ENCODE measurements around the gene HOXA5. TPM values are rescaled to one million over a fixed set of nuclear protein-coding genes. Genes with fewer than 3 reads are reported as not detected.

The HOXA5 gene
- total RNA-seq, 2 donors from 2014 or later: 13.0 to 16.2 TPM

DNA sequence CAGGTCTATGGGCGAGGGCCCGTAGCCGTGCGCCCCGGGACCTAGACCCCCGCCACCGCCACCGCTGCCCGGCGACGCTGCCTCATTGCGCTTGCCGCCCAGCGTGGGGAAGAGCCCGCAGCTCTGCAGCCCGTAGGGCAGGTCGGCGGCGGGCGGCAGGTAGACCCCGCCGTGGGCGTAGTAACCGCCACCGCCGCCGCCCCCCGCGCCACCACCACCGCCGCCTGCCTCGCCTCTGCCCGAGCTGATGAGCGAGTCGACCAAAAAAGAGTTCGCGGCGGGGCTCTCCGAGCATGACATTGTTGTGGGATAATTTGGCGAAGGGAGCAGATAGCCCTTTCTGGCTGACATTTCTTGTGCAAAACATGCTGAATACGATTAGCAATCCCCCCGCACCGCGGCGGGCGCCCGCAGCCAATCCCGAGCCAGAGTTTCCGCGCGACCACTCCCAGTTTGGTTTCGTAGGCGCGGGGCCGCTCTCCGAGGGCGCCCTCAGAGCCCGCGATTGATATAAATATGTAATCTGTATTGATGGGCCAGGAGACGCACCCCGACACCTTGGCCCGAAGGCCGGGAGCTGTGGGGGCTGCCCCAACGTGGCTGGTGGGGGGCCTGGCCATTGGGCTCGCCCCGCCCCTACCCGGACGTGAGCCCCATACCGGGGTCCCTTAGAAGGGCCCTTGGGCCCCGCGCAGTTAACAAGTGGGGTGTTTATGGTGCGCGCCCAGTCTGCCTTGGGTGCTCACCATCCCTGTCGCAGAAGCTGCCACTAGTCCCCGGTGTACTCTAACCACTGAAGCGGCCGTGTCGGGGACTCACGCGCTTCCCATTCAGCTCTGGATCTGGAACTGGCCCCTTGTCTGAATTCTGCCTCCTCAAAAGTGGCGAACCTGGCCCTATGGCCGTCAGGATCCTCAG lies 30.7 kb upstream of the HOXA5 start, which contains the start of gene HOXA10:
HOXA10 (minus strand) TSS at position 365 of the 918 bp plus-strand sequence; CDS start at position 351, 14 bp downstream.
- intact Hi-C loops (cut with DNase I, micrococcal nuclease): loop anchor here in 1 of 2 donors (10.0 kb wide), 1 partner anchor 1319 kb away; no protein-coding TSS in a partner anchor
- ATAC-seq (peak; percentile 22), DNase-seq (peak; percentile 74 to 80)

GRCh38 chr7:27173511-27173955 lies 30.1 kb upstream of the HOXA5 start:
- intact Hi-C loops (cut with DNase I, micrococcal nuclease): loop anchor here in 1 of 2 donors (10.0 kb wide), 1 partner anchor 1319 kb away; no protein-coding TSS in a partner anchor
- DNase-seq (peak; percentile 37 to 59), ATAC-seq (peak; percentile 11)

- DNase-seq (peak; percentile 85 to 88), ATAC-seq (peak; percentile 22)
- intact Hi-C loops (cut with DNase I, micrococcal nuclease): loop anchor here in 1 of 2 donors (10.0 kb wide), 1 partner anchor 1318 kb away; no protein-coding TSS in a partner anchor
These were observed 29.5 kb upstream of the HOXA5 start for GRCh38 chr7:27172823-27173510.

GRCh38 chr7:27172315-27172774 lies 28.9 kb upstream of the HOXA5 start:
- peak; percentile 33 to 37 for DNase-seq
- intact Hi-C loops (cut with DNase I, micrococcal nuclease): loop anchor here in 1 of 2 donors (10.0 kb wide), 1 partner anchor 1318 kb away; no protein-coding TSS in a partner anchor
- no peak for ATAC-seq

GRCh38 chr7:27171637-27172314 lies 28.3 kb upstream of the HOXA5 start:
- DNase-seq (peak; percentile 30 to 53), ATAC-seq (no peak)
- intact Hi-C loops (cut with DNase I, micrococcal nuclease): loop anchor here in 1 of 2 donors (10.0 kb wide), 1 partner anchor 1317 kb away; no protein-coding TSS in a partner anchor

GRCh38 chr7:27171325-27171636 lies 27.8 kb upstream of the HOXA5 start:
- intact Hi-C loops (cut with DNase I, micrococcal nuclease): loop anchor here in 1 of 2 donors (10.0 kb wide), 1 partner anchor 1316 kb away; no protein-coding TSS in a partner anchor
- ATAC-seq: no peak
- DNase-seq: peak; percentile 46 to 57

DNA sequence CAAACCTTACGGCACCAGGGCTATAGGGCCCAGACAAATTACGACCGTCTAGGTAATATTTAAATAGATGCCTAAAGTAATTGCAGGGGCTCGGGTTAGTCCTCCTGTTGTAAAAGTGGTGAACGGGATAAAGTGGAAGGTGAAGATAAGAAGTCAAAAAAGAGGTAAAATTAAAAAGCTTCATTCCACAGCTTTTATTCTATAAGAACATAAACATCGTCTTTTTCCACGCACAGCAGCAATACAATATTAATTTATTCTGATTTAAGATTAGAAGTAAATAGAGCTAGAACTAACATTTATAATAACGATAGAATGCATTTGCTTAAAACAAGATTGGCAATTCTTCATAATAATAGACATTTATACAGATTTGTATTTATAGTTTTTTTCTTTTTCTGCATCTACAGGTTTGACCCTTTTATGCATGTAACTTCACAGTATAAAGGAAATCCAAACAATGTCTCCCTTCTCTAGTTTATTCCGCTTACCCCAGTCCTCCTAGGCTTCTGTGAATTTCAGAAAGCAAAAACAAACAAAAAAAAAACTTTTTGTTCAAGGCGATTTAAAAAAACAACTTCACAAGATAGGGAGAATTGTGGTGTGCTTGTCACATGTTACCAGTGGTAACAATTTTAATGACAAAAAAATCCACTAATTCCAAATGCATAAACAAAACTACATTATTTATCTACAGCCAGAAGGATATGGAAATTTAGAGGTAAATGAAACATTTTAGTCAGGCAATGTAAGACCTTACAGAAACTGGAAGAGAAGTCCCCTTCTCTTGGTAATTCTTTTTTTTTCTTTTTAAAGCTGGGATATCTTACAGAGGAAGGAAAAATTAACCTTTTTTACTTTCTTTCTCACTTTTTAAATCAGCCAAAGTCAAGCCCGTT lies 27.2 kb upstream of the HOXA5 start:
- intact Hi-C loops (cut with DNase I, micrococcal nuclease): loop anchor here in 1 of 2 donors (10.0 kb wide), 1 partner anchor 1316 kb away; no protein-coding TSS in a partner anchor
- ATAC-seq (no peak), DNase-seq (no peak)

GRCh38 chr7:27169658-27170425 lies 26.4 kb upstream of the HOXA5 start:
- intact Hi-C loops (cut with DNase I, micrococcal nuclease): loop anchor here in 1 of 2 donors (10.0 kb wide), 1 partner anchor 1315 kb away; no protein-coding TSS in a partner anchor
- ATAC-seq (peak; percentile 1), DNase-seq (peak; percentile 51)

DNA sequence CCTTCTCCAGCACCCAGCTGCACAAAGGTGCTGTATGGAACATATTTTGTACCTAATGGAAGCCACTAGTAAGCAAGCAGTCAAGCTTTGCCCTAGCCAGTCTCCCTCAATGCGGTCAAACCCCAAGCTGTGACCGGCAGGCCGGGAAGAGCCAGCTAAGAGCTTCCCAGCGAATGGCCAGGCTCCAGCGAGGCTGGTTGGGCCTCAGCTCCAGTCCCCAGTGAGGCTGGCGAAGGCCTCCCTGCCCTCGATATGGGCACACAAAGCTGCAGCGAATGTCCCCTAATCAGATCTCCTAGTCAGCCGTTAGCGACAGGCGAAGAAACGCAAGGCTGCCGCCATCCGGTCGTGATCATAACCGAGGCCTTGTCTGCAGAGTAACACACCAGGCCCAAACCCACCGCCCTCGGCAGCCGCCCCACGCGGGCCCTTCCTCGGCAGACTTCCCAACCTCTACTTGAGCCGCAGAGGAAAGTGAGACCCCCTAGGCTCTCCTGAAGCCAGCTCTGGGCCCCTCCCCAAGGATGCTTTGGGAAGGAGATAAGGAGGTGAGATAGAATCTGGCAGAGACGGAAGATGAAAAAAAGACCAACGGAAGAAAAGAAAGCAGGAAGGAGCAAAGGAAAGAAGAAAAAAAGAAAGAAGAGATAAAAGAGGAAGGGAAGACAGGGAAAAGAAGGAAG lies 24.9 kb upstream of the HOXA5 start:
- ATAC-seq (peak; percentile 22), DNase-seq (peak; percentile 72 to 80)
- intact Hi-C loops (cut with DNase I, micrococcal nuclease): no loop called here

DNA sequence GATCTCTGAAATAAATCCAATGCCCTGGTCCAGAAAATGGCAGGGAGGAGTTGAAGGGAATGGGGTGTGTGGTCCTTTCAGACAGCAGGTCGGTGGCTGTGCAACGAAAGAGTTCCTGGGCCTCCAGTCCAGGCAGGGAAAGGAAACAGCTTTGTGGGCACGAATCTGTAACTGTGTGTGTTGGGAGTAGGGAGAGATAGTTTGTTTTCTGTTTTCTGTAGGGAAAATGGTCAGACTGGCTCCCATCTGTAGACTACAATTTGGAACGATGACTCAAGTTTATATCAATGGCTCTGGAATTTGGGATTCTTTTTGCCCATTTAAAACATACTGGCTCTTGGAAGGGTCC lies 24.4 kb upstream of the HOXA5 start:
- DNase-seq: no peak
- intact Hi-C loops (cut with DNase I, micrococcal nuclease): no loop called here

GRCh38 chr7:27166531-27167505 lies 23.3 kb upstream of the HOXA5 start:
- DNase-seq: peak in 1 of 2 donors; percentile 49
- no peak for ATAC-seq
- intact Hi-C loops (cut with DNase I, micrococcal nuclease): no loop called here

More for the DNA sequence above, 24.4 kb upstream of the HOXA5 start:
- ATAC-seq: no peak

DNA sequence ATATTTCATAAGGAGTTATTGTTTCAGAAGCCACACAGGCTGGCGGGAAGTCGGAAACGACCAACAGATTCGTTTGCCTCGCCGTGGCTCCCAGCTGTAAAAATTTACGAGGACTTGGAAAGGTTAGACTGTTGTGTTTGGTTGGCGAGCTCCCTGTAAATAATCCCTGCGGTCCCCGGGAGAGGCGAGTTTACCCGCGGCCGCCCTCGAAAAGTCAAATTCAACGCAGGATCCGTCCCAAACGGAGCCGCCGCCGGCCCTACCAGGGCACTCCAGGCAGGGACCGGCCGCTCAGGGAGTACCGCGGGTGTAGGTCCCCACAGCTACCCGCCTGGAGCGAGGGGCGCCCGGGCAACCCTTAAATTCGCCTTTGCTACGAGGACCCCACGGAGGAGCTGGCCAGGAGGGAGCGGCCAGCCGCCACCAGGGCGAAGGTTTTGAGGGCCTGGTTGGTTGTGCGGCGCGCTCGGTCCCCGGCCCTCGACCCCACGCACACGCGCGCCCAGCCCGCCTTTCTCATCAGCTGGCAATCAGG lies 22.6 kb upstream of the HOXA5 start:
- intact Hi-C loops (cut with DNase I, micrococcal nuclease): no loop called here
- DNase-seq: peak; percentile 69 to 78
- ATAC-seq: peak; percentile 16

GRCh38 chr7:27165089-27165995 lies 21.9 kb upstream of the HOXA5 start, which contains the start of gene HOXA9:
Gene HOXA9, minus strand, starts transcription at chr7:27165537. Its CDS starts 80 bp downstream, at chr7:27165457.
- peak; percentile 25 for ATAC-seq
- DNase-seq: peak; percentile 90 to 92
- intact Hi-C loops (cut with DNase I, micrococcal nuclease): no loop called here
